ENCODE measurements around the gene KCNAB1.

Gene KCNAB1

DNA sequence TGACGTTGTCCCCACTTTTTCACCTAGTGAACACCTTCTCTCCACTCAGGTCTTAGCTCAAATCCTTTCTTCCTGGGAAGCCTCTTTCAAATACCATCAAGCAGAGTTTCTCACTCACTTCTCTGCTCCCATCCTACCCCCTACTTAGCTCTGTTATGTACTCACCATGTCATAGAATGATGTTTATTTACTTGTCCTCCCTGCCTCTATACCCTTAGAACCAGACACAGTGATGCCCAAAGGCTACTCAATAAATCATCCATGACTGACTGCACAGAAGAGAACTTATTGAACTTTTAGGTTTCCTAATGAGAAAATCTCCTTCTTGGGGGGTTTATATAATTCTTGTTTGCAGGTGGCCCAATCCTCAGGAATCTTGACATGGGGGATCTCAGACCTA lies 280.4 kb downstream of the KCNAB1 start:
- H3K36me3 ChIP-seq (ENCODE audit: control insufficient read depth, insufficient read depth, low read length): no peaks in the 10 kb centered on the region
- H3K9me3 ChIP-seq (ENCODE audit: control insufficient read depth, low read length): no peaks in the 10 kb centered on the region

DNA sequence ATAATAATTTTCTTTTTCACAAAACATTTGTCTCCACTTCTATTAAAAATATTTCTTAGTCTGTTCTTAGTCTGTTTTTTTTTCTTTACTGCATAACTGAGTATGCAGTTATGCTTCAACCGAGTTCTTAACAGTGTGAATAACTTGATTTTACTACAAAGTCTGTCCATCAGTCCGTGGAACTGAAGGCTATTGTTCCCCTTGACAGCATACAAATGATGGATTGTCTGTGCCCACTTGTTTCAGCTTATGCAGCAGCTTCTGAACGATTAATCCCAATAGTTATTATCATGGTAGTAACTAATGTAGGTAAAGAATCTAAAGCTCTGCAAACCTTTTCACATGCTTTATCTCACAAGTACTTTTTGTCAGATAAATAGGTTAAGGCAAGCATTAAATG lies 283.8 kb downstream of the KCNAB1 start:
- no peak for DNase-seq
- no peak overlapping the region for H3K27ac ChIP-seq (ENCODE audit: insufficient read depth, low read length, poor library complexity, severe bottlenecking)
- H3K27me3 ChIP-seq (replicated peaks; ENCODE audit: control insufficient read depth, insufficient read depth, low read length, poor library complexity, severe bottlenecking): no peaks in the 10 kb centered on the region
- H3K36me3 ChIP-seq (ENCODE audit: control insufficient read depth, insufficient read depth, low read length): no peaks in the 10 kb centered on the region
- H3K4me3 ChIP-seq (ENCODE audit: insufficient read depth, low read depth, low read length, poor library complexity, severe bottlenecking): no peak overlapping the region
- no peaks in the 10 kb centered on the region for H3K4me1 ChIP-seq (ENCODE audit: control insufficient read depth, insufficient read depth, low read length, poor library complexity, severe bottlenecking)
- H3K9me3 ChIP-seq (ENCODE audit: control insufficient read depth, low read length): no peaks in the 10 kb centered on the region

More for the DNA sequence above, 280.4 kb downstream of the KCNAB1 start:
- no peaks in the 10 kb centered on the region for H3K27me3 ChIP-seq (replicated peaks; ENCODE audit: control insufficient read depth, insufficient read depth, low read length, poor library complexity, severe bottlenecking)
- H3K4me1 ChIP-seq (ENCODE audit: control insufficient read depth, insufficient read depth, low read length, poor library complexity, severe bottlenecking): no peaks in the 10 kb centered on the region
- DNase-seq: no peak
- H3K27ac ChIP-seq (ENCODE audit: insufficient read depth, low read length, poor library complexity, severe bottlenecking): no peak overlapping the region
- no peak overlapping the region for H3K4me3 ChIP-seq (ENCODE audit: insufficient read depth, low read depth, low read length, poor library complexity, severe bottlenecking)

DNA sequence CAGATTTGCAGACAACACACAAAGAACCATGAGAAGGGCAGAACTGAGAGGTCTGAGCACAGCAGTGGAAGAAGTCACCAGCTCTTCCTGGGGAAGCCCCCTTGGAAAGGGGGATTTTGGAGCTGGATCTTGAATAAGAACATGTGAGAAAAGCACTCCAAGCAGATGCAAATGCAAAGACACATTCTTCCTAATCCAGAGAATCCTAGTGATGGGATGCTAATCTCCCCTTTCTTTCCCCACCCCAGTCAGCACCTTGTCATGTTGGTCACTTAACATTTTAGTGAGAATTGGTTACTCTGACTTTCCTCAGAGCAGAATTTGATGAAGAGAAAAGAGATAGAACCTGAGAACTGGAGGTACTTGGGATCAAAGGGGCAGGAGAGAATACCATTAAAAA lies 286.0 kb downstream of the KCNAB1 start:
- no peaks in the 10 kb centered on the region for H3K9me3 ChIP-seq (ENCODE audit: control insufficient read depth, low read length)

DNA sequence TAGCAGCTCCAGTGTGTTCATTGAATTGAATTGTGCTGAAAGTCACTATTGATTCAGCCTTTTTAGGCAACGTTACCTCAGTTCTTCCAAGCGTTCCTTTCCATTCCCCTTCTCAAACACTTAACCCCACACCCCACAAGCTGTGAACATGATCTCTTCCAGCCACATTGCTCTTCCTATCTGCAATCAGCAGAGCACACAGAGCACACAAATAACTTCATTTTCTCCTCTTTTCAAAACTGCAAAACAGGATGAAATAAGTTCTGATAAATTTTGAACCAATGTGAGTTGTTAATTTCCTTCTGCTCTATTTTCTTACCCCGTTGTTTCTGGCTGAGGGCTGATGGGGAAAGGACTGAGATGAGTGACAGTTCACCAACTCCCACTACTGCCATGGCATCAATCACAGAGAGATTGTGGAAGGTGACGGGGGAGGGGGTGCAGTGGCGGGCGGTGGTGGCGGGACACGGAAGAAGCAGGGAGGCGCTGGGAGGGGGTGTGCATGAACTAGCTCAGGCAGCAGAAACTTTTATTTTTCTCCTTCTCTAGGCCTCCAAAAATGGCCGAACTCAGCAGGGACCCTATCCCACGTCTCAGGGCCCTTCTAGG lies 287.3 kb downstream of the KCNAB1 start:
- DNase-seq: no peak
- H3K4me1 ChIP-seq (ENCODE audit: control insufficient read depth, insufficient read depth, low read length, poor library complexity, severe bottlenecking): no peaks in the 10 kb centered on the region

More for the DNA sequence above, 286.0 kb downstream of the KCNAB1 start:
- H3K4me3 ChIP-seq (ENCODE audit: insufficient read depth, low read depth, low read length, poor library complexity, severe bottlenecking): no peak overlapping the region
- no peak for DNase-seq
- H3K4me1 ChIP-seq (ENCODE audit: control insufficient read depth, insufficient read depth, low read length, poor library complexity, severe bottlenecking): no peaks in the 10 kb centered on the region
- H3K36me3 ChIP-seq (ENCODE audit: control insufficient read depth, insufficient read depth, low read length): no peaks in the 10 kb centered on the region
- no peak overlapping the region for H3K27ac ChIP-seq (ENCODE audit: insufficient read depth, low read length, poor library complexity, severe bottlenecking)
- no peaks in the 10 kb centered on the region for H3K27me3 ChIP-seq (replicated peaks; ENCODE audit: control insufficient read depth, insufficient read depth, low read length, poor library complexity, severe bottlenecking)

DNA sequence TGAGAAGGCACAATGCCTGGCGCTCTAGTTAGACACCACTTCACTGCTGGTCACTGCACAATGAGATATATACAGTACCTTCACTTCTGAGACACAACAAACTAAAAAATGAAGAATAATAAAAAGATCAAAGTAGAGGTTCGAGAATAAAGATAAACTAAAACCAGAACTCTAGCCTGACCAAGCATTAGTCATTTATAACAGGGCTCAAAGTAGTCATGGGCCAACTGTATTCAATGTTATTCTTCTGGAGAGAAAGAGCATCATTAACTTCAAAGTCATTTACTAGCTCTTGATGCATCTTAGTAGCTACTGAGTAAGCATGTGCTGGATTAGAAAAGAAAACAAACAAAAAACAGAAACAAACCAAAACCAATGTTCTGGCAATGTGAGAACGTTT lies 289.3 kb downstream of the KCNAB1 start:
- no peaks in the 10 kb centered on the region for H3K9me3 ChIP-seq (ENCODE audit: control insufficient read depth, low read length)
- H3K36me3 ChIP-seq (ENCODE audit: control insufficient read depth, insufficient read depth, low read length): no peaks in the 10 kb centered on the region
- H3K27ac ChIP-seq (ENCODE audit: insufficient read depth, low read length, poor library complexity, severe bottlenecking): no peak overlapping the region
- no peaks in the 10 kb centered on the region for H3K27me3 ChIP-seq (replicated peaks; ENCODE audit: control insufficient read depth, insufficient read depth, low read length, poor library complexity, severe bottlenecking)
- no peak for DNase-seq
- no peaks in the 10 kb centered on the region for H3K4me1 ChIP-seq (ENCODE audit: control insufficient read depth, insufficient read depth, low read length, poor library complexity, severe bottlenecking)
- H3K4me3 ChIP-seq (ENCODE audit: insufficient read depth, low read depth, low read length, poor library complexity, severe bottlenecking): no peak overlapping the region

More for the DNA sequence above, 287.3 kb downstream of the KCNAB1 start:
- Histone ChIP-seq H3K27ac (ENCODE audit: insufficient read depth, low read length, poor library complexity, severe bottlenecking) (no peak overlapping the region), H3K36me3 (ENCODE audit: control insufficient read depth, insufficient read depth, low read length) (no peaks in the 10 kb centered on the region), H3K9me3 (ENCODE audit: control insufficient read depth, low read length) (no peaks in the 10 kb centered on the region), H3K4me3 (ENCODE audit: insufficient read depth, low read depth, low read length, poor library complexity, severe bottlenecking) (no peak overlapping the region), H3K27me3 (replicated peaks; ENCODE audit: control insufficient read depth, insufficient read depth, low read length, poor library complexity, severe bottlenecking) (no peaks in the 10 kb centered on the region)

DNA sequence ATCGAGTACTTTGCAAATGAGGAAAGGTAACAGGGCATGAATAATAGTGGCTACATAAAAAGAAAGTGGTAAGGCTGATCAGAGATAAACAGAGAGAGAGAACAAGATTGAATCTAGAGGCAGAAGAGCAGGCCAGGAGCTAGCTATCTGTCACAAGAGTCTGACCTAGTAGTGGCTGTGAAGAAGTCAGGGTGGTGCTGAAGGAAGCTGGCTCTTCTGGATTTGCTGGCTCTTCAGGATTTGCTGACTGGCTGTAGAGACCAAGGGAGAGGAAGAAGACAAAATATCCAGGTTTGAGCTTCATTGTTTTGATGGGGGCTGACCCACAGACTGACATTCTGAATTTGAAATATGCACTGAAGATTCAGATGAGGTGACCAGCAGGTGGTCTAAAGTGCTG lies 292.2 kb downstream of the KCNAB1 start:
- no peaks in the 10 kb centered on the region for H3K9me3 ChIP-seq (ENCODE audit: control insufficient read depth, low read length)
- H3K36me3 ChIP-seq (ENCODE audit: control insufficient read depth, insufficient read depth, low read length): no peaks in the 10 kb centered on the region
- H3K4me1 ChIP-seq (ENCODE audit: control insufficient read depth, insufficient read depth, low read length, poor library complexity, severe bottlenecking): no peaks in the 10 kb centered on the region
- H3K27me3 ChIP-seq (replicated peaks; ENCODE audit: control insufficient read depth, insufficient read depth, low read length, poor library complexity, severe bottlenecking): no peaks in the 10 kb centered on the region
- no peak for DNase-seq
- H3K27ac ChIP-seq (ENCODE audit: insufficient read depth, low read length, poor library complexity, severe bottlenecking): no peak overlapping the region
- no peak overlapping the region for H3K4me3 ChIP-seq (ENCODE audit: insufficient read depth, low read depth, low read length, poor library complexity, severe bottlenecking)

DNA sequence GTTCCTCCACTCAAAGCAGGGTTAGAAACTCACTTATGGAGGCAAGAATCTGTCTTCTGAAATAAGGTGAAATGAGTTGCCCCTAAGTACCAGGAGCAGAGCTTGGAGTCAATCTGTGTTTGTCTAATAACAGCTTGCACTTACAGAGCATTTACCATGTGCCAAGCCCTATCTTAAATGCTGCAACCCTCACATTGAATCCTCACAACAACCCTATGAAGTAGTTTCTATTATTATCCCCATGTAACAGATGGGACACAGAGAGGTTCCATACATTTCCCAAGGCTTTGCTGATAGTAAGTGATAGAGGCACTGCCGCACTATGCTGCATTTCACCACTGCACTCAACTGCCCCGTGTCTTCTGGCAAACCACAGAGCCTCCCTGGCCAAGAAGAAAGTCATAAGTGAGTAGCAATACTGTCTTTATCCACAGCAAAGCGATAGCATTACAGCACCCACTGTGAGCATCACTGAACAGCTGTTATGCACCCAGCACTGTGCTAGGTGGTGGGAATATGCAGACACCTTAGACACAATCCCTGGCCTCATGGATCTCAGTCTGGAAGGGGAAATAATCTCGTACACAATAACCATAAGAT lies 293.0 kb downstream of the KCNAB1 start:
- Histone ChIP-seq H3K27me3 (replicated peaks; ENCODE audit: control insufficient read depth, insufficient read depth, low read length, poor library complexity, severe bottlenecking) (no peaks in the 10 kb centered on the region), H3K4me1 (ENCODE audit: control insufficient read depth, insufficient read depth, low read length, poor library complexity, severe bottlenecking) (no peaks in the 10 kb centered on the region), H3K4me3 (ENCODE audit: insufficient read depth, low read depth, low read length, poor library complexity, severe bottlenecking) (no peak overlapping the region), H3K9me3 (ENCODE audit: control insufficient read depth, low read length) (no peaks in the 10 kb centered on the region), H3K27ac (ENCODE audit: insufficient read depth, low read length, poor library complexity, severe bottlenecking) (no peak overlapping the region), H3K36me3 (ENCODE audit: control insufficient read depth, insufficient read depth, low read length) (no peaks in the 10 kb centered on the region)
- no peak for DNase-seq

DNA sequence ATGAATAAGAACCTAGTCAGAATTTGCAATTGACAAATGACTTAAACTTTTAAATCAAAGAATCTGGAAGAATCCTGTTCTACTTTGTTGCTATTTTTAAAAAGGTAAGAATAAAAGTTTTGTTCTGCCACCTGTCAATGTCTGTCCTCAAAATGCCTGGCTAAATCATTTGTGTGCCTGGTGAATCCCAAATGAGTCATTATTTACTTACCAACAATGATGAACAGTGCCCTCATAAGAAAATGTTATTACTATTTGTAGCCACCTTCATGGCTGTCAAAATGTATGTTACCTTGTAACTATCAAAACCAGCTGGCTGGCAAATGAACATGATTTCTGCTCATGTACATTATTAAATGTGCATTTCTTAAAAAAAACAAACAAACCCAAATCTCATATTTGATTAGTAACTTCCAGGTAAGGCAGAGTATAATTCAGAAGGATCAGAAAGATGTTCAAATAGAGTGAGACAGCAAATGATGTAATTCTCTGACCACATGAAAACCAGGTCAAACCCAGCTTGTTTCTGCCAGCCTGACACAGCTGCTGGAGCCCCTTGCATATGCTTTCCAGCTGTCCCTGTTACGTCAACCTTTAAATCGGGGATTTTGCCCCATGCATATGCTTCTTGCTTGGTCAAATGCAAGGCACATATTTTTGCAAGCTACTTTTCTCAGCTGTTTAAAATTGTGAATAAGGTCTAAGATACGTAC lies 296.6 kb downstream of the KCNAB1 start:
- H3K27ac ChIP-seq (ENCODE audit: insufficient read depth, low read length, poor library complexity, severe bottlenecking): no peak overlapping the region
- no peak for DNase-seq

DNA sequence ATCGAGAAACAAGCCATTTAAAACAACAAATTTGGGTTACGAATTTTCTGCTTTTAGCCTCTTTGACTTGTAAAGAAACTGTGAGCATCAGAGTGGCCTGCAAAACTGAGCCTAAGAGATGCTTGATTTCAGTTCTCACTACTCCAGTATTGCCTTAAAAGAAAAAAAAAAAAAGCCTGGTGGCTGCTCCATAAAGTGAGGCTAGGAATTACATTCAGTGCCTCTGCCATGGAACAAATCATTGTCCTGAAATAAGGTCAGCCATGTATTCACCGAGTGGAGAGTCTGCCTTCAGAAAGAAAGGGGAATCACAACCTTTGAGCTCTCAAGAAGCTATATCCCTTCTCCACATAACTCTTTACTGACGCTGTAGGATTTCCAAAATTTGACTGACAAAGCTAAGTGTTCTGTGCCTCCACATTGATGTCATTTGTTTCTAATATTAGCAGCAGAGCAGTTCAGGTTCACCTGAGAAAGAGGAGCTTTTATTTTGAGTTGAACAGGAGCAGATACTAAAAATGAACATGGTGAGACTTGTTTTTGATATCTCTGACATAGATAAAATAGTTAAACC lies 297.3 kb downstream of the KCNAB1 start:
- no peaks in the 10 kb centered on the region for H3K9me3 ChIP-seq (ENCODE audit: control insufficient read depth, low read length)
- no peaks in the 10 kb centered on the region for H3K36me3 ChIP-seq (ENCODE audit: control insufficient read depth, insufficient read depth, low read length)
- no peak for DNase-seq
- H3K27ac ChIP-seq (ENCODE audit: insufficient read depth, low read length, poor library complexity, severe bottlenecking): no peak overlapping the region
- H3K27me3 ChIP-seq (replicated peaks; ENCODE audit: control insufficient read depth, insufficient read depth, low read length, poor library complexity, severe bottlenecking): no peaks in the 10 kb centered on the region
- H3K4me3 ChIP-seq (ENCODE audit: insufficient read depth, low read depth, low read length, poor library complexity, severe bottlenecking): no peak overlapping the region
- H3K4me1 ChIP-seq (ENCODE audit: control insufficient read depth, insufficient read depth, low read length, poor library complexity, severe bottlenecking): no peaks in the 10 kb centered on the region

More for the DNA sequence above, 296.6 kb downstream of the KCNAB1 start:
- Histone ChIP-seq H3K27me3 (replicated peaks; ENCODE audit: control insufficient read depth, insufficient read depth, low read length, poor library complexity, severe bottlenecking) (no peaks in the 10 kb centered on the region), H3K4me3 (ENCODE audit: insufficient read depth, low read depth, low read length, poor library complexity, severe bottlenecking) (no peak overlapping the region), H3K36me3 (ENCODE audit: control insufficient read depth, insufficient read depth, low read length) (no peaks in the 10 kb centered on the region), H3K9me3 (ENCODE audit: control insufficient read depth, low read length) (no peaks in the 10 kb centered on the region), H3K4me1 (ENCODE audit: control insufficient read depth, insufficient read depth, low read length, poor library complexity, severe bottlenecking) (no peaks in the 10 kb centered on the region)

DNA sequence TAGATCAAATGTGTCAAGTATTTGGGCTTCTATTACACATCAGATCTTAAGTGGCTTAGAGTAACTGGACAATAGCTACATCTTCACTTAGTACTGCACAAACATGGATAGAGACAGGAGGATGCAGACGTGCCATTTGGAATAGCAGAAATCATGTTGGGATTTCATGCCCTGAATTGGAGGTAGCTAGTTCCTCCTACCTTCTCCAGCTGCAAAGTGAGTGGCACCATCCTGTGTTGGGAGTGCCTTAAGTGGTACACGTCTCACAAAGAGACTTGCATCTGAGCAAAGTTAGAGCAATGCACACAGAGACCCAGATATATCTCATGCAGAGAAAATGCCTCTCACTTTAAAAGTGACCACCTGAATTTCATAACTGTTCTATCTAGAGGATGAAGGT lies 298.1 kb downstream of the KCNAB1 start:
- DNase-seq: no peak
- H3K4me1 ChIP-seq (ENCODE audit: control insufficient read depth, insufficient read depth, low read length, poor library complexity, severe bottlenecking): no peaks in the 10 kb centered on the region
- H3K27me3 ChIP-seq (replicated peaks; ENCODE audit: control insufficient read depth, insufficient read depth, low read length, poor library complexity, severe bottlenecking): no peaks in the 10 kb centered on the region
- H3K9me3 ChIP-seq (ENCODE audit: control insufficient read depth, low read length): no peaks in the 10 kb centered on the region
- no peaks in the 10 kb centered on the region for H3K36me3 ChIP-seq (ENCODE audit: control insufficient read depth, insufficient read depth, low read length)
- no peak overlapping the region for H3K4me3 ChIP-seq (ENCODE audit: insufficient read depth, low read depth, low read length, poor library complexity, severe bottlenecking)
- H3K27ac ChIP-seq (ENCODE audit: insufficient read depth, low read length, poor library complexity, severe bottlenecking): no peak overlapping the region
